Measurements from ENCODE around the gene IKZF4. TPM values are rescaled to one million over a fixed set of nuclear protein-coding genes. Genes with fewer than 3 reads are reported as not detected.

The IKZF4 gene
- total RNA-seq, 2 experiments from 2014 or later = 22.5 to 22.9 TPM

DNA sequence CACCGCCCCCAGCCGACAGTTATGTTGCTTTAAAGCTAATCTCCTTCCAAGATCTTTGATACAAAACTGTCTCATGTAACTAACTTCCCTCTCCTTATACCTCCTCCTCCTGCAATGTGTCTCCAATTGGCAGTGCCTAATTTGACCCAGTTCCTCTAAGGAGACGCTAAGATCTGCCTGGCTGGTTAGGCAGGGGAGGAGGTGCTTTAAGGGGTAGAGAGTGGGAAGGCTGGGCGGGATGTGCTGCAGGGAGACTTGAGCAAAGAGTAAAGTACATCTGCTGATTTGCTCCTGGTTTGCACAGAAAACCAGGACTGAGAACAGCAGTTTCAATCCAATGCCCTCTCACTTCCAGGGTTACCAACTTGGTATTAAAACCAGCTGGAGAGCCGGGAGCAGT lies 7.4 kb upstream of the IKZF4 start:
- Mint-ChIP-seq H3K4me3 (no peak overlapping the region), H3K27me3 (no peaks in the 10 kb centered on the region), H3K4me1 (peaks cover 27% of the 10 kb centered on the region), H3K9me3 (no peaks in the 10 kb centered on the region), H3K36me3 (peaks cover 14% of the 10 kb centered on the region), H3K27ac (no peak overlapping the region)
- no peak for DNase-seq

DNA sequence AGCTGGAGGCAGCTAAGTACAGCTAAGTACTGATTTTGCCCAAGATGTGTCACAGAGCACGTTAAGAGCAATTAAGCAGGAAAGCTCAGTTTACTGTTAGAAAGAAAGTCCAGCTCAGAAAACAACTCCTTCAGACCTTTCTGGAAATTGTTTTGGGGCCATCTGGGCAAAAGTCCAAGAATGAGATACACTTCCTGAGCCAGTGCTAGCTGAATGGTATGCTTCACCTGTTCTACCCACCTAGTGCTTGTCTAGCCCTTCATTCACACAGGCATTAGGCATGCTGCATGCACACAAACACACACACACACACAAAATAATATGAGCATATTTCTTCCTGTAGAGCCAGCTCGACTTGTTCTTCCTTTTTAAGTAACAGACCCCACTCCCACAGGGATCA lies 6.6 kb upstream of the IKZF4 start:
- no peaks in the 10 kb centered on the region for H3K27me3 Mint-ChIP-seq
- H3K9me3 Mint-ChIP-seq = no peaks in the 10 kb centered on the region
- H3K27ac Mint-ChIP-seq = no peak overlapping the region
- H3K4me1 Mint-ChIP-seq = peaks cover 22% of the 10 kb centered on the region
- no peak overlapping the region for H3K4me3 Mint-ChIP-seq
- DNase-seq = no peak
- H3K36me3 Mint-ChIP-seq = peaks cover 14% of the 10 kb centered on the region

DNA sequence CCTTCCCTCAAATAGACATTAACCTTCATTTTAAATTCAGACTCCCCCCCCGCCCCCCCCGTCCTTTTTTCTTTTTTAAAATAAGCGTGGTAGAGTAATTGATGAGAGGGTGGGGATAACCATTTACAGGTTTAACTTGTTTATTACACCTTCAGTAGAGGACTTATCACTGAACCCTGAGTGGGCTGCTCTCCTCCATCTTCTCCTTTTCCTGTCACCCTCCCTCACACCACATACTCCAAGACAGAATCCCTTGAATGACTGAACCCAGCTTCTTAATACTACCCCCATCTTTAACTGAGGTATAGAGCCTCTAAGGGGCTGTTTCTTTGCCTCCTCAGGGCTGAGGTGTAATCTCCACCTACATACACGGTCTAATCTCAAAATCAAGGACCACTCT lies 3.7 kb upstream of the IKZF4 start:
- Mint-ChIP-seq H3K36me3 (peaks cover 12% of the 10 kb centered on the region), H3K9me3 (no peaks in the 10 kb centered on the region), H3K27ac (no peak overlapping the region), H3K27me3 (no peaks in the 10 kb centered on the region), H3K4me1 (peaks cover 29% of the 10 kb centered on the region), H3K4me3 (no peak overlapping the region)
- no peak for DNase-seq

DNA sequence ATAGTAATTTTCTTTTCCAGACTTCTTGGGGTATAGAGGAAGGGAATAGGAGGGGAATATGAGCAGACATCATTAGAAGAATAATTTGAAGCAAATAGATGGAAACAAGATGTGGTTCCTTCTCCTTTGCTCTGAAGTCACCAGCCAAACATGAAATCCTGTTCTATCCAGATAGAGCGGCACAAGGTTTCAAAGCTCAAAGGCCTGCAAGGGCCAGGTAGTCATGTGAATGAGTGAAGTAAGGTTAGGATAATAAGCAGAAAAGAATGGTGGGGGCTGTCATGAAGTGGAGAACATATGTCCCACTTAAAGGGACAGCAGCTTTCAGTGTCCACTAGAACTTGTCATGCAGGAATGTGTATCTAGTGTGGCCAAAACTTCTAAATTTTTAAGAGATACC lies 2.5 kb upstream of the IKZF4 start:
- Mint-ChIP-seq H3K27me3 (no peaks in the 10 kb centered on the region), H3K4me3 (no peak overlapping the region), H3K4me1 (peaks cover 29% of the 10 kb centered on the region), H3K36me3 (peaks cover 14% of the 10 kb centered on the region), H3K9me3 (no peaks in the 10 kb centered on the region), H3K27ac (no peak overlapping the region)
- DNase-seq = no peak

DNA sequence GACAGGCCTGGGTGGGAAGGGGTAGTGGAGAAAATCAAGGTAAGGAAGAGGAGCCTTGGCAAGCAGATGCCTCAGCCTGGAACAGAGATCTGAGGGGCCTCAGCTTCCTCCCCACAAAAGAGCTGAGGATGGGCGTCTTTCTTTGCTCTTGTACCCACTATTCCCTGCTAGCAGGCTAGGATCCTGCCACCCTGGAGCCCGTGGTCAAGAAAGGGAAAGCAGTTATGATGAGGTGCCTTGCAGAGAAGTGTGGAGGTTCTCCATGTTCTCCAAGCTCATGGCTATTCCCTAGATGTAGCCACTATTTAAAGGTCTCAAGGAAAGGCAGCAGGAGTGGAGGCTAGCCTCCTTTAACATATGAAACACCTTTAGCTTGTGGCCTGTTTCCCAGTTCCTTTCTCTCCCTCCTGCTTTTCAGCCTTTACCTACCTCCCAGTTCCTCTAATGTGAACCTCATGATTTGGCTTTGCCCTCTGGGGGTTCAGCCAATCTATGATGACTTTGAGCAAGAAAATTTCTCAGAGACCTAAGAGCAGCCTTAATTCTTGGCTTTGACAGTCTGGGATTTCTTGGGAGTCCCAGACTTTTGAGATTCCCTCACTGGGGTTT lies 1.1 kb downstream of the IKZF4 start:
- Mint-ChIP-seq H3K4me3 (peak overlapping the region; percentile 90), H3K4me1 (peaks cover 21% of the 10 kb centered on the region), H3K9me3 (no peaks in the 10 kb centered on the region), H3K27me3 (no peaks in the 10 kb centered on the region), H3K27ac (peak overlapping the region; percentile 91), H3K36me3 (peaks cover 26% of the 10 kb centered on the region)
- no peak for DNase-seq

DNA sequence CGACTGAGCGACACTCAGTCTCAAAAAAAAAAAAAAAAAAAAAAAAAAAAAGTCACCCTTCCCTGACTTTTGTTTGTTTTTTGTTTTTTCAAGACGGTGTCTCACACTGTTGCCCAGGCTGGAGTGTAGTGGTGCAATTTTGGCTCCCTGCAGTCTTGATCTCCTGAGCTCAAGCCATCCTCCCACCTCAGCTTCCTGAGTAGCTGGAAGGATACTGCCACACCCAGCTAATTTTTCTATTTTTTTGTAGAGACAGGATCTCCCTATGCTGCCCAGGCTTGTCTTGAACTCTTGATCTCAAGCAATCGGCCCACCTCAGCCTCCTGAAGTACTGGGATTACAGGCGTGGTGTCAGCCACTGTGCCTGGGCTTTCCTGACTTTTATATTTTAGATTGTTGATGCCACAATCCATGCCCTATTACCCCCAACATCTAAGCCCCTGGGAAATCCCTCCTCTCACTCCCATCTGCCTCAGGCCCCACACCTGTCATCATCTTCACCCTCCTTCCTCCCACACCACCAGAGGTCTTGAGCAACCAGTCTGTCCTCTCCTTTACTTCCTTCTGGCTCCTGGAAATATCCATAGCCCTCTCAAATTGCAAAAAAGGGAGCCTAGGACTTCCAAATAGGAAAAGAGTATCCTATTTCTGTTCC lies 7.8 kb downstream of the IKZF4 start:
- no peak for DNase-seq
- H3K27me3 Mint-ChIP-seq = no peaks in the 10 kb centered on the region
- H3K27ac Mint-ChIP-seq = peak overlapping the region; percentile 34
- H3K36me3 Mint-ChIP-seq = peaks cover 64% of the 10 kb centered on the region
- H3K4me1 Mint-ChIP-seq = peaks cover 38% of the 10 kb centered on the region
- no peak overlapping the region for H3K4me3 Mint-ChIP-seq
- no peaks in the 10 kb centered on the region for H3K9me3 Mint-ChIP-seq

DNA sequence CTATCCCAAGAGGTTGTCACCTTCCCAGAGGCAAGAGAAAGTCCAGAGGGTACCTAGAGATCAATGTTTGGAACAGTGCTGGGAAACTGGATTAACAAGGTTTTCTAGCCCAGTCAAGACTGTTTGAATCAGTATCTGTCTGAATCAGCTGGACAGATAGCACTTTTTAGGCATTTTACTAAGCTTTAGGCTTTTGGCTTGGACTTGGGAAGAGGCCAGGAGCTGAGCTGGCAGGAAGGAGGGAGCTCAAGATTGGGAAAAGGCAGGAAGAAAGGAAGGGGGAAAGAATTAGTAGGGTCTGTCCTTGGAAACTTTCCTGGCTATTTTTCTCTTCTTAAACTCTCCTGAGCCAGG lies 8.3 kb downstream of the IKZF4 start:
- Mint-ChIP-seq H3K36me3 (peaks cover 68% of the 10 kb centered on the region), H3K27me3 (no peaks in the 10 kb centered on the region), H3K9me3 (no peaks in the 10 kb centered on the region), H3K4me1 (peaks cover 40% of the 10 kb centered on the region), H3K27ac (peak overlapping the region; percentile 66), H3K4me3 (no peak overlapping the region)
- DNase-seq = no peak

DNA sequence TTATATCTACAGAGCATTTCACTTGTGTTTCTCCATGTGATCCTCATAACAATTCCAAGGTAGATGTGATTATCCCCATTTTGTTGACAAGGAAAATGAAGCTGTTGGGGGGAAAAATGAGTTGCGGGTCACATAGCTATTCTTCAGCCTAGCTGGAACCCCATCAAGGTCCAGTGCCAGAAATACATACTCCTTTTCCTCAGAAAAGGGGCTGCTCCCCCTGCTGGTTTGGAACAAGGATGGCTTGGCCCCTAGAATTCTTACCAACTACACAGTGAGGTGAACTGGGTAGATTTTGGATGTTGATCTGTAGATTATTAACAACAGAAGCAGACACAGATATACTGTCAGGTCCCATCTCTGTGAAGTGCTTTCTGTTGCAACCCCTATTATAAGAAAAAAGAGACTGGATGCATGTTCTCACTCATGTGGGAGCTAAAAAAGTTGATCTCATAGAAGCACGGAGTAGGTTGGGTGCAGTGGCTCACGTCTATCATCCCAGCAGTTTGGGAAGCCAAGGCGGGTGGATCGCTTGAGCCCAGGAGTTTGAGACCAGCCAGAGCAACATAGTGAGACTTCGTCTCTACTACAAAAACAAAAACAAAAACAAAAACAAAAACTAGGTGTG lies 8.9 kb downstream of the IKZF4 start:
- DNase-seq = no peak
- peaks cover 72% of the 10 kb centered on the region for H3K36me3 Mint-ChIP-seq
- peaks cover 46% of the 10 kb centered on the region for H3K4me1 Mint-ChIP-seq
- H3K9me3 Mint-ChIP-seq = no peaks in the 10 kb centered on the region
- peak overlapping the region; percentile 65 for H3K27ac Mint-ChIP-seq
- H3K4me3 Mint-ChIP-seq = no peak overlapping the region
- H3K27me3 Mint-ChIP-seq = no peaks in the 10 kb centered on the region

DNA sequence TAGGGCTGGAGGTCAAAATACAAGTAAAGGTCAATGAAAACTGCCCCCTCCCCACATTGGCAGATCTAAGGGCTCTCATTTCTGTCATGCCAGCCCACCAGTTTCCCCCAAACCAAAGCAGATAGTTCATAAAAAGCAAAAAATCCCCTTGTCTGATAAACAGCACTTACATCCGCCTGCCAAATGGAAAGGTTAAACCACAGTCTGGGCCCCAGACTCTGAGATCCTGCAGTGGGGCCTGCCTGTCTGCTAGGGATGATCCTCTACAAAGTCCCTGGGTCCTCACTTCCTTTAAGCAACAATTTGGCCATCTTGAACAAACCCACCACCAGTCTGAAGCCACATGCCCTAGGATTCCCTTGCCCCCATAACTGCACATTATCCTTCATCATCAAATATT lies 11.1 kb downstream of the IKZF4 start:
- Mint-ChIP-seq H3K36me3 (peaks cover 80% of the 10 kb centered on the region), H3K4me3 (peak overlapping the region; percentile 51), H3K27ac (peak overlapping the region; percentile 85), H3K4me1 (peaks cover 58% of the 10 kb centered on the region), H3K27me3 (no peaks in the 10 kb centered on the region), H3K9me3 (no peaks in the 10 kb centered on the region)
- DNase-seq = peak; percentile 46

DNA sequence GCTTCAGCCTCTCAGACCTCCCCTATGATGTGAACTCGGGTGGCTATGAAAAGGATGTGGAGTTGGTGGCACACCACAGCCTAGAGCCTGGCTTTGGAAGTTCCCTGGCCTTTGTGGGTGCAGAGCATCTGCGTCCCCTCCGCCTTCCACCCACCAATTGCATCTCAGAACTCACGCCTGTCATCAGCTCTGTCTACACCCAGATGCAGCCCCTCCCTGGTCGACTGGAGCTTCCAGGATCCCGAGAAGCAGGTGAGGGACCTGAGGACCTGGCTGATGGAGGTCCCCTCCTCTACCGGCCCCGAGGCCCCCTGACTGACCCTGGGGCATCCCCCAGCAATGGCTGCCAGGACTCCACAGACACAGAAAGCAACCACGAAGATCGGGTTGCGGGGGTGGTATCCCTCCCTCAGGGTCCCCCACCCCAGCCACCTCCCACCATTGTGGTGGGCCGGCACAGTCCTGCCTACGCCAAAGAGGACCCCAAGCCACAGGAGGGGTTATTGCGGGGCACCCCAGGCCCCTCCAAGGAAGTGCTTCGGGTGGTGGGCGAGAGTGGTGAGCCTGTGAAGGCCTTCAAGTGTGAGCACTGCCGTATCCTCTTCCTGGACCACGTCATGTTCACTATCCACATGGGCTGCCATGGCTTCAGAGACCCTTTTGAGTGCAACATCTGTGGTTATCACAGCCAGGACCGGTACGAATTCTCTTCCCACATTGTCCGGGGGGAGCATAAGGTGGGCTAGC lies 13.9 kb downstream of the IKZF4 start:
- Mint-ChIP-seq H3K9me3 (no peaks in the 10 kb centered on the region), H3K36me3 (peaks cover 73% of the 10 kb centered on the region), H3K4me3 (peak overlapping the region; percentile 49), H3K27me3 (no peaks in the 10 kb centered on the region), H3K27ac (peak overlapping the region; percentile 89), H3K4me1 (peaks cover 64% of the 10 kb centered on the region)
- peak; percentile 67 for DNase-seq

DNA sequence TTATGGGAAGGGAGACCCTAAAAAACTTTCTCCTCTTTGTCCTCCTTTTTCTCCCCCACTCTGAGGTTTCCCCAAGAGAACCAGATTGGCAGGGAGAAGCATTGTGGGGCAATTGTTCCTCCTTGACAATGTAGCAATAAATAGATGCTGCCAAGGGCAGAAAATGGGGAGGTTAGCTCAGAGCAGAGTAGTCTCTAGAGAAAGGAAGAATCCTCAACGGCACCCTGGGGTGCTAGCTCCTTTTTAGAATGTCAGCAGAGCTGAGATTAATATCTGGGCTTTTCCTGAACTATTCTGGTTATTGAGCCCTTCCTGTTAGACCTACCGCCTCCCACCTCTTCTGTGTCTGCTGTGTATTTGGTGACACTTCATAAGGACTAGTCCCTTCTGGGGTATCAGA lies 16.3 kb downstream of the IKZF4 start:
- peaks cover 64% of the 10 kb centered on the region for H3K36me3 Mint-ChIP-seq
- DNase-seq = no peak
- H3K4me1 Mint-ChIP-seq = peaks cover 60% of the 10 kb centered on the region
- H3K9me3 Mint-ChIP-seq = no peaks in the 10 kb centered on the region
- H3K4me3 Mint-ChIP-seq = no peak overlapping the region
- no peaks in the 10 kb centered on the region for H3K27me3 Mint-ChIP-seq
- peak overlapping the region; percentile 12 for H3K27ac Mint-ChIP-seq

DNA sequence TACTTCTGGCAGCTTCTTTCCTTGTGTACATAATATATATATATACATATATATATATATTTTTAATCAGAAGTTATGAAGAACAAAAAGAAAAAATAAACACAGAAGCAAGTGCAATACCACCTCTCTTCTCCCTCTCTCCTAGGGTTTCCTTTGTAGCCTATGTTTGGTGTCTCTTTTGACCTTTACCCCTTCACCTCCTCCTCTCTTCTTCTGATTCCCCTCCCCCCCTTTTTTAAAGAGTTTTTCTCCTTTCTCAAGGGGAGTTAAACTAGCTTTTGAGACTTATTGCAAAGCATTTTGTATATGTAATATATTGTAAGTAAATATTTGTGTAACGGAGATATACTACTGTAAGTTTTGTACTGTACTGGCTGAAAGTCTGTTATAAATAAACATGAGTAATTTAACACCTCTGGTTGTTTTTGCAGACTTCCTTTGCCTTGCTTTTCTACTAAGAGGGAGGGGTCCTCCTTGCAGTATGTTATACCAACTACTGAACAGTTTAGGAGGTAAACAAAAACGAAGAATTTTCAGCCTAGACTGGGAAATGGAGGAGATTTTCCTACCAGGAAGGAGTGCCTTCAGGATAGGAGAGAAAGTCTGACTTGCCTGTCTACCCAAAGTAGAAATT lies 17.3 kb downstream of the IKZF4 start:
- no peak overlapping the region for H3K27ac Mint-ChIP-seq
- peaks cover 64% of the 10 kb centered on the region for H3K36me3 Mint-ChIP-seq

DNA sequence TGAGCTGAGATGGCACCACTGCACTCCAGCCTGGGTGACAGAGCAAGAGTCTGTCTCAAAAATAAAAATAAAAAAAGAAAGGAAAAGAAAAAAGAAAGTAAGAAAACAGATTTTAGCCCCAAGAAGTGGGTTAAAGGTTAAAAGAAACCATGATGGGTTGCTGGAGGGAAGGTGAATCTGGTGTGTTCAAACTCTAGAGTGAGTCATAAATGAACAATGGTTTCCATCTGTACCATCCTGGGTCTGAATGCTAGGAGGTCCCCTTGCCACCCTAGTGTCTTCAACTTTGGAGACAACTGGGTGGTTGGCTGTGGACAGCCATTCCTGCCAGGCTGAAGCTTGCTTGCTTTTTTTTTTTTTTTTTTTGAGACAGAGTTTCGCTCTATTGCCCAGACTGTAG lies 19.3 kb downstream of the IKZF4 start:
- peaks cover 56% of the 10 kb centered on the region for H3K4me1 Mint-ChIP-seq
- H3K27ac Mint-ChIP-seq = peak overlapping the region; percentile 97
- peak overlapping the region; percentile 97 for H3K4me3 Mint-ChIP-seq
- H3K9me3 Mint-ChIP-seq = no peaks in the 10 kb centered on the region
- peaks cover 61% of the 10 kb centered on the region for H3K36me3 Mint-ChIP-seq
- no peaks in the 10 kb centered on the region for H3K27me3 Mint-ChIP-seq
- peak; percentile 39 for DNase-seq

More for the DNA sequence above, 17.3 kb downstream of the IKZF4 start:
- Mint-ChIP-seq H3K9me3 (no peaks in the 10 kb centered on the region), H3K27me3 (no peaks in the 10 kb centered on the region), H3K4me1 (peaks cover 56% of the 10 kb centered on the region), H3K4me3 (no peak overlapping the region)
- DNase-seq = no peak

DNA sequence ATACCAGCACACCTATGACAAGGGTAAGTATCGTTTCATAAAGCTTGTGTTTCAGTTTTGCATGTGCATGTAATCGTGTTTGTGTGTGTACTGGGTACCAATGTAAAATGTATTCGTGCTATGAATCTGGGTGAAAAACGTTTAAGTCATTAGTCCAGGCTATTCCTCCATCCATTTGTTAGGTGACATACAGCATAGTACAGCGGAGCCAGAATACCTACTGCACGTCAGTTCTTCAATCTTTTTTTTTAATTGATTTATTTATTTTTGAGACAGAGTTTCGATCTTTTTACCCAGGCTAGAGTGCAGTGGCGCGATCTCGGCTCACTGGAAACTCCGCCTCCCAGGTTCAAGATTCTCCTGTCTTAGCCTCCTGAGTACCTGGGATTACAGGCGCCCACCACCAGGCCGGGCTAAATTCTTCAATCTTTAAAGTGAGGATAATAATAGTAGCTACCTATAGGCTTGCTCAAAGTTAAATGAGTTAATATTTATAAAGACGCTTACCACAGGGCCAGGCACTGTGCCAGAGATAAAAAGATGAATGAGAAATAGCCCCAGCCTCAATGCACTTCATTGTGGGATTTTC lies 20.2 kb downstream of the IKZF4 start:
- H3K36me3 Mint-ChIP-seq = peaks cover 56% of the 10 kb centered on the region
- no peaks in the 10 kb centered on the region for H3K9me3 Mint-ChIP-seq
- no peaks in the 10 kb centered on the region for H3K27me3 Mint-ChIP-seq
- peak overlapping the region; percentile 97 for H3K4me3 Mint-ChIP-seq
- peak overlapping the region; percentile 97 for H3K27ac Mint-ChIP-seq
- DNase-seq = no peak
- H3K4me1 Mint-ChIP-seq = peaks cover 52% of the 10 kb centered on the region
